SK-N-SH (cell line): ENCODE results near the gene CHD9.

ENCODE experiments used
- CTCF ChIP-seq: fragments of 200-600 bp; sonication (generic); IDR thresholded peaks from 2 replicates; pipeline ENCODE4 v1.6.1; 2017; ENCODE audit warnings: antibody characterized with exemption, mild to moderate bottlenecking, moderate library complexity
- EP300 ChIP-seq, 2 experiments: IDR thresholded peaks; 2 replicates each; pipeline versions ENCODE4 v1.4.0 to v1.6.1; 2012; ENCODE audit warnings: borderline replicate concordance in 1 of 2, low read depth in 1 of 2, low read length in 1 of 2
- EZH2phosphoT487 ChIP-seq: fragments of 200-600 bp; sonication (generic); IDR thresholded peaks from 2 replicates; pipeline ENCODE4 v1.6.1; 2017; ENCODE audit warnings: low read depth, mixed run types, mild to moderate bottlenecking, antibody characterized with exemption, moderate library complexity, borderline replicate concordance
- FOXM1 ChIP-seq: IDR thresholded peaks from 2 replicates; pipeline ENCODE4 v1.4.0; 2012; ENCODE audit warnings: low read depth, mild to moderate bottlenecking
- GABPA ChIP-seq: IDR thresholded peaks from 2 replicates; pipeline ENCODE4 v1.4.0; 2012; ENCODE audit warnings: low read depth, mild to moderate bottlenecking
- JUND ChIP-seq: IDR thresholded peaks from 2 replicates; pipeline ENCODE4 v1.4.0; 2012
- MAX ChIP-seq: IDR thresholded peaks from 2 replicates; pipeline ENCODE4 v1.4.0; 2012; ENCODE audit warnings: low read depth
- NFIC ChIP-seq: IDR thresholded peaks from 2 replicates; pipeline ENCODE4 v1.4.0; 2012; ENCODE audit warnings: borderline replicate concordance
- POLR2AphosphoS5 ChIP-seq: IDR thresholded peaks from 2 replicates; pipeline ENCODE4 v1.6.1; 2012; ENCODE audit warnings: low read depth, low read length
- RXRA ChIP-seq: IDR thresholded peaks from 2 replicates; pipeline ENCODE4 v1.4.0; 2012; ENCODE audit warnings: low read depth, mild to moderate bottlenecking, borderline replicate concordance
- TEAD4 ChIP-seq: IDR thresholded peaks from 2 replicates; pipeline ENCODE4 v1.4.0; 2012; ENCODE audit warnings: mild to moderate bottlenecking, borderline replicate concordance; ENCODE audit not compliant: insufficient read depth
- USF1 ChIP-seq: IDR thresholded peaks from 2 replicates; pipeline ENCODE4 v1.4.0; 2012; ENCODE audit warnings: low read depth, borderline replicate concordance

GRCh38 chr16:53024045-53024444, 30.7 kb upstream of the CHD9 start:
- TF ChIP-seq CTCF = no peak
- no peak for TF ChIP-seq MAX
- no peak for TF ChIP-seq POLR2AphosphoS5
- TF ChIP-seq USF1 = no peak
- no peak for TF ChIP-seq FOXM1
- TF ChIP-seq JUND = no peak
- TF ChIP-seq GABPA = no peak
- TF ChIP-seq NFIC = no peak
- no peak for TF ChIP-seq EP300 (IDR thresholded peaks at IDR 0.05; ENCODE audit: borderline replicate concordance in 1 of 2, low read depth in 1 of 2, low read length in 1 of 2)
- no peak for TF ChIP-seq TEAD4
- TF ChIP-seq RXRA = no peak
- TF ChIP-seq EZH2phosphoT487 = no peak
